ENCODE data around the gene KRTAP10-3. TPM values are rescaled to one million over a fixed set of nuclear protein-coding genes. Genes with fewer than 3 reads are reported as not detected.
"Not testable (repeated sequence)": the region's sequence is repeated elsewhere in the genome, so short reads cannot be mapped to it uniquely, and the experiment has no call there.

The KRTAP10-3 gene
- total RNA-seq, result not detected

GRCh38 chr21:44558695-44559094 is at the start of gene KRTAP10-3:
TSS of gene KRTAP10-3 (minus strand) at chr21:44558795. CDS start at chr21:44558715, 80 bp downstream.
- FAIRE-seq (no peak), DNase-seq (ENCODE audit: low spot score in 2 of 2) (no peak)

- DNase-seq (ENCODE audit: low spot score in 2 of 2) (no peak), FAIRE-seq (no peak)
Measured at GRCh38 chr21:44606495-44606894, 47.9 kb upstream of the KRTAP10-3 start.

GRCh38 chr21:44603911-44604310 is 45.3 kb upstream of the KRTAP10-3 start:
- no peak for DNase-seq (ENCODE audit: low spot score in 2 of 2)
- FAIRE-seq, result no peak

- FAIRE-seq (no peak), DNase-seq (ENCODE audit: low spot score in 2 of 2) (no peak)
Measured at GRCh38 chr21:44603109-44603875, 44.7 kb upstream of the KRTAP10-3 start.

GRCh38 chr21:44602463-44602850 is 43.9 kb upstream of the KRTAP10-3 start:
- FAIRE-seq (no peak), DNase-seq (ENCODE audit: low spot score in 2 of 2) (no peak)

GRCh38 chr21:44601596-44602462 is 43.2 kb upstream of the KRTAP10-3 start:
- FAIRE-seq, result no peak
- no peak for DNase-seq (ENCODE audit: low spot score in 2 of 2)

GRCh38 chr21:44601091-44601490 is 42.5 kb upstream of the KRTAP10-3 start:
- not testable (repeated sequence) for FAIRE-seq; DNase-seq (ENCODE audit: low spot score in 2 of 2)

- DNase-seq (ENCODE audit: low spot score in 2 of 2); FAIRE-seq: not testable (repeated sequence)
Measured at GRCh38 chr21:44600118-44600978, 41.8 kb upstream of the KRTAP10-3 start, which contains the start of gene KRTAP10-7. TSS of gene KRTAP10-7 (plus strand) at chr21:44600597. CDS start at chr21:44600622, 25 bp downstream.

- DNase-seq (ENCODE audit: low spot score in 2 of 2) (no peak), FAIRE-seq (no peak)
Measured at GRCh38 chr21:44599264-44600029, 40.9 kb upstream of the KRTAP10-3 start.

GRCh38 chr21:44598061-44598460 is 39.5 kb upstream of the KRTAP10-3 start:
- FAIRE-seq, result no peak
- DNase-seq (ENCODE audit: low spot score in 2 of 2), result no peak

GRCh38 chr21:44596068-44596725 is 37.6 kb upstream of the KRTAP10-3 start:
- FAIRE-seq (no peak), DNase-seq (ENCODE audit: low spot score in 2 of 2) (no peak)

- DNase-seq (ENCODE audit: low spot score in 2 of 2), result no peak
- no peak for FAIRE-seq
Measured at GRCh38 chr21:44595524-44595923, 36.9 kb upstream of the KRTAP10-3 start.

GRCh38 chr21:44594406-44594916 is 35.9 kb upstream of the KRTAP10-3 start:
- no peak for DNase-seq (ENCODE audit: low spot score in 2 of 2)
- FAIRE-seq, result no peak

- DNase-seq (ENCODE audit: low spot score in 2 of 2) (no peak), FAIRE-seq (no peak)
Measured at GRCh38 chr21:44593598-44594405, 35.2 kb upstream of the KRTAP10-3 start.

GRCh38 chr21:44592446-44593311 is 34.1 kb upstream of the KRTAP10-3 start, which contains the start of gene KRTAP10-6:
TSS of gene KRTAP10-6 (minus strand) at chr21:44592505. CDS start at chr21:44592484, 21 bp downstream.
- no peak for DNase-seq (ENCODE audit: low spot score in 2 of 2)
- no peak for FAIRE-seq

GRCh38 chr21:44591801-44592130 is 33.2 kb upstream of the KRTAP10-3 start:
- not testable (repeated sequence) for FAIRE-seq; DNase-seq (ENCODE audit: low spot score in 2 of 2)

Data from frontal cortex (tissue), 4 donors.